GM18499 (cell line): ENCODE measurements around the gene ZSWIM8.
"Not testable (repeated sequence)": the region's sequence is repeated elsewhere in the genome, so short reads cannot be mapped to it uniquely, and the experiment has no call there.

ENCODE experiments used
- ATAC-seq: cut with Tn5 transposase; IDR thresholded peaks from one replicate; pipeline ENCODE4 v1.9.1; 2021; ENCODE audit warnings: moderate number of reproducible peaks; ENCODE audit not compliant: insufficient read depth, unreplicated experiment

ZSWIM8 gene

DNA sequence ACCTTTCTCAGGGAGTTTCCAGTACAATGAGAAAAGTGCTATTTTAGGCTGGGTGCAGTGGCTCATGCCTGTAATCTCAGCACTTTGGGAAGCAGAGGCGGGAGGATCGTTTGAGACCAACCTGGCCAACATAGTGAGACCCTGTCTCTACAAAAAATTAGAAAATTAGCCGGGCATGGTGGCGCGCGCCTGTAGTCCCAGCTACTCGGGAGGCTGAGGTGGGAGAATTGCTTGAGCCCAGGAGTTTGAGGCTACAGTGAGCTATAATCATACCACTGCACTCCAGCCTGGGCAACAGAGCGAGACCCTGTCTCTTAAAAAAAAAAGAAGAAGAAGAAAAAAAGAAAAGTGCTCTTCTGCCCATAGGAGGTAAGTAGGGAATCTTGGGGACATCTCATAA is 10.6 kb downstream of the ZSWIM8 start:
- not testable (repeated sequence) for ATAC-seq

DNA sequence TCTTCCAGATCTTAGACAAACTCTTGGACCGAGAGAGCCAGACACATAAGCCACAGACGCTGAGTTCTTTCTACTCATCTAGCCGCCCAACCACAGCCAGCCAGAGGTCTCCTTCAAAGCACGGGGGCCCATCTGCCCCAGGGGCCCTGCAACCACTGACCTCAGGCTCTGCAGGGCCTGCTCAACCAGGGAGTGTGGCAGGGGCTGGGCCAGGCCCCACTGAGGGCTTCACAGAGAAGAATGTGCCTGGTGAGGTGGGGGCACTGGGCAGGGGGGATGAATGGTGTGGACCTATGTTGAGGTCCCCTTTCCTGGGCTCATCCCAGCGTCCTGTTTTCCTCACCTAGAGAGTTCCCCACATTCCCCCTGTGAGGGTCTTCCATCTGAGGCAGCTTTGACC is 11.4 kb downstream of the ZSWIM8 start:
- no peak for ATAC-seq

DNA sequence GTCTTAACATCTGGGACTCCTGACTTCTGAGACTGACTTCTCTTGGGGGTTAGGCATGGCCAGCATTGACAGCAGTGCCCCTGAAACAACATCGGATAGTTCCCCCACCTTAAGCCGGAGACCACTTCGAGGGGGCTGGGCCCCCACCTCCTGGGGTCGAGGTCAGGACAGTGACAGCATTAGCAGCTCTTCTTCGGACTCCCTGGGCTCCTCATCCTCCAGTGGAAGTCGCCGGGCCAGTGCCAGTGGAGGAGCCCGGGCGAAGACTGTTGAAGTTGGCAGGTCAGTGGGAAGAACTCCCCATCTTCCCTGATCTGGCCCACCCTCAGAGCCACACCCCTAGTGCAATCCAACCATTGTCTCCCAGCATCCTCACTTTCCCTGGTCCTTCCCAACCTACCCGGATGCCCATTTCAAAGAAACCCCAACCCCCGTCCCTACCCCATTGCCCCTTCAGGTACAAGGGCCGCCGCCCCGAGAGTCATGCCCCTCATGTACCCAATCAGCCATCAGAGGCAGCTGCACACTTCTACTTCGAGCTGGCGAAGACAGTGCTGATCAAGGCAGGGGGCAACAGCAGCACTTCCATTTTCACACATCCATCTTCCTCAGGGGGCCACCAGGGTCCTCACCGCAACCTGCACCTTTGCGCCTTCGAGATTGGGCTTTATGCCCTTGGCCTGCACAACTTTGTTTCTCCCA is 12.1 kb downstream of the ZSWIM8 start:
- ATAC-seq = no peak

DNA sequence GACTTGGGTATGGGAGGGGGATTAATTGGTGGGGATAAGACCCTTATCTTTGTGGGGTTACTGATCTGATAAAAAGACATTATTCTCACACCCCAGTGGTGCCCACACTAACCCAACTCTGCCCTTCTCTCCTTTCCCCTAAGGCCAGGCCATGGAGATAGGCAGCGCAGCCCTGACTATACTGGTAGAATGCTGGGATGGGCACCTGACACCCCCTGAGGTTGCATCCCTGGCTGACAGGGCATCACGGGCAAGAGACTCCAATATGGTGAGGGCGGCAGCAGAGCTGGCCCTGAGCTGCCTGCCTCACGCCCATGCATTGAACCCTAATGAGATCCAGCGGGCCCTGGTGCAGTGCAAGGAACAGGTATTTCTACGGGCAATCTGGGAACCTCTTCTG is 12.7 kb downstream of the ZSWIM8 start:
- no peak for ATAC-seq

DNA sequence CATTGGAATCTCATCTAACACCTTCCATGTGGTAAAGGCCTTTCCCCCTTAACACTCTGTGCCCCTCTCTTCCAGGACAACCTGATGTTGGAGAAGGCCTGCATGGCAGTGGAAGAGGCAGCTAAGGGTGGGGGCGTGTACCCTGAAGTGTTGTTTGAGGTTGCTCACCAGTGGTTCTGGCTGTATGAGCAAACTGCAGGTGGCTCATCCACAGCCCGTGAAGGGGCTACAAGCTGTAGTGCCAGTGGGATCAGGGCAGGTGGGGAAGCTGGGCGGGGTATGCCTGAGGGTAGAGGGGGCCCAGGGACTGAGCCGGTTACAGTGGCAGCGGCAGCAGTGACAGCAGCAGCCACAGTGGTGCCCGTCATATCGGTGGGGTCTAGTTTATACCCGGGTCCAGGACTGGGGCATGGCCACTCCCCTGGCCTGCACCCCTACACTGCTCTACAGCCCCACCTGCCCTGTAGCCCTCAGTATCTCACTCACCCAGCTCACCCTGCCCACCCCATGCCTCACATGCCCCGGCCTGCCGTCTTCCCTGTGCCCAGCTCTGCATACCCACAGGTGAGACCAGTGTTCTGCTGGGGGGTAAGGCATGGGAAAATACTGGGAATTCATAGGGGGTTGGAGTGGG is 13.6 kb downstream of the ZSWIM8 start:
- no peak for ATAC-seq

DNA sequence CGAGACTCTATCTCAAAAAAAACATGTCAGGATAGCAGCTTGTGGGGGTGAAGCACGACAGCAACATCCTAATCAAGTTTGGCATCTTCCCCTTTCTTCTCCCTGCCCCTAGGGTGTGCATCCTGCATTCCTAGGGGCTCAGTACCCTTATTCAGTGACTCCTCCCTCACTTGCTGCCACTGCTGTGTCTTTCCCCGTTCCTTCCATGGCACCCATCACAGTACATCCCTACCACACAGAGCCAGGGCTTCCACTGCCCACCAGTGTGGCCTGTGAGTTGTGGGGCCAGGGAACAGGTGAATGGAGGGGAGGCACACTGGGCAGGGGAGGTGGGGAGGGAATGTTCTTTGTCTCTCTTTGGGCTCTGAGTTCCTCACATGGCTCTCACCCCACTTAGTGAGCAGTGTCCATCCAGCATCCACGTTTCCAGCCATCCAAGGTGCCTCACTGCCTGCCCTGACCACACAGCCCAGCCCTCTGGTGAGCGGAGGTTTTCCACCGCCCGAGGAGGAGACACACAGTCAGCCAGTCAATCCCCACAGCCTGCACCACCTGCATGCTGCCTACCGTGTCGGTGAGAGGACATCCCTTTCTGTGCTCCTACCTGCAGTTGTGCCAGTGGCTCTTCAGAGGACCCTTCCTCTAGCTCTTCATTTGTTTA is 14.6 kb downstream of the ZSWIM8 start:
- no peak for ATAC-seq

DNA sequence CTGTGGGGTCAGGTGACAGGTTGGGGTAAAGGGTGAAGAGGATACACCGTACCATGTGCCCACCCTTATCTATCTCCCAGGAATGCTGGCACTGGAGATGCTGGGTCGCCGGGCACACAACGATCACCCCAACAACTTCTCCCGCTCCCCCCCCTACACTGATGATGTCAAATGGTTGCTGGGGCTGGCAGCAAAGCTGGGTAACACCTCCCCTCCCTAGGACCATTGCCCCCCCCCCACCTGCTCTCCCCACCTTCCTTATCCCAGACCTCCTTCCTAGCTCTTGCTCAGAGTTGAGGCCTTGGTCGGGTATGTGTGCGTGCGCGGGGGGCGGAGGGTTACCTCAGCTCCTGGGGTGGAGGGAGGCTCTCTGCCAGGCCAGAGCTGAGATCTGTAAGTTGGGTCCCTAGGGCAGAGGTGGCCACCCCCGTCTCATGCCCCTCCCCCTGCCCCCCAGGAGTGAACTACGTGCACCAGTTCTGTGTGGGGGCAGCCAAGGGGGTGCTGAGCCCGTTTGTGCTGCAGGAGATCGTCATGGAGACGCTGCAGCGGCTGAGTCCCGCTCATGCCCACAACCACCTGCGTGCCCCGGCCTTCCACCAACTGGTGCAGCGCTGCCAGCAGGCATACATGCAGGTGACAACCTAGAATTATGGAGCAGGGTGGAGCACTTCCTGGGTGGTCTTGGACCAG is 15.3 kb downstream of the ZSWIM8 start:
- ATAC-seq = no peak

DNA sequence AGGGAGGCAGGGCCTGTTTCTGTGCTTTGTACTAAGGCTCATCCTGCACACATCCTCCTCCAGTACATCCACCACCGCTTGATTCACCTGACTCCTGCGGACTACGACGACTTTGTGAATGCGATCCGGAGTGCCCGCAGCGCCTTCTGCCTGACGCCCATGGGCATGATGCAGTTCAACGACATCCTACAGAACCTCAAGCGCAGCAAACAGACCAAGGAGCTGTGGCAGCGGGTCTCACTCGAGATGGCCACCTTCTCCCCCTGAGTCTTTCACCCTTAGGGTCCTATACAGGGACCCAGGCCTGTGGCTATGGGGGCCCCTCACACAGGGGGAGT is 15.8 kb downstream of the ZSWIM8 start:
- no peak for ATAC-seq

DNA sequence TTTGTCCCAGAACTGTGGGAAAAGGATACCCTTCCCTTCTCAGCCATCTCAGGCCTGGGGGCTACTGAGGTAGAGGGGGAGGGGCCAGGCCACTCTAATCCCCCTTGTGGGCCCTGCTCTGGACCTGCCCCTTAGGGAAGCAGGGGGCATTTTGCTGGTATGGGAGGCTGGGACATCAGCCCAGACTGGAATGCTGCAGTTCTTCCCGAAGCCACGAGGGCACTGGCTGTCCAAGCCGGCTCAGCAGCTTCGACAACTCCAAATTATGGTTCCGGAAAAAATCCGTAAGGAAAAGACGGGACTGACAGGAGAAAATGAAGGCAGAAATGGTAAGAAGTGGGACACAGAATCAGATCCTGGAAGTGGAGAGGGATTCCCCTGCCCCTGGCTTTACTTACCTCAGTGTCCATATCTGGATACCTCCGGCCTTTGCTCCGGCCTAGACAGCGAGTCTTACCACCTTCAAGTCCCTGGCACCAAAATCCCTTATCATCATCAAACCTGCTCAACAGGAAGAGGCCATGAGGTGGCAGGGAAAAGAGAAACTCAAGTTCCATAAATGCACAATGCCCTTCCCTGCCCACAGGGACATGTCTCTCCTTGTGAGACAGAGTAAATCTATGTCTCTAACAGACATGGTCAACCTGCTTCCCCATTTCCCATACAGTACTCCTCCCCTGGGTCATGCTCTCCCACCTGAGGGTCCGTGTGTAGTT is 17.0 kb downstream of the ZSWIM8 start:
- ATAC-seq = no peak

DNA sequence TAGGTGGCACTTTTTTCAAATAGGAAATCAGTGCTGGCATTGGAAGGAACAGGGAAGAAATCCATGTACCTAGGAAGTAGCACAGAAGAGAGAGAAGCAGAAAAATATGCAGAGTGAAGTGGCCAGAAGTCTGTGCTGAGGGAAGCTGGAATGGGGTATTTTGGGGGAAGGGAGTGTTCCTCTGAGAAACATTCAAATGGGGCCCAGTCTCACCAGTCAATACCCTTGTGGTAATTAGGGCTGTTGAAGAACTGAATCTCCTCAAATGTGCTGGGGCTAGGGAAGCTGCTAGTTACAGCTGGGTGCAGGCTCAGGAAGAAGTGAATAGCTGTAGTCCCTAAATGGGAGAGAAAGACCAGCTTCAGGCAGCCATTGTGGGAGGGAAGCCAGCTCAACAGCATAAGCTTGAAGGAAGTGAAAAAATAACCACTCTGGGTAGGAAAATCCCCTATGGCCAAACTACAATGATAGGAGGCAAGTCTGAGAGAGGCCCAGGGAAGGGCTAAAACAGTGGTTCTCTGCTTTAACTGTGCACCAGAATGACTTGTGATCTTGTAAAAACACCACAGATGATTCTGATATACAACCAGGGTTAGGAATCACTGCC is 18.4 kb downstream of the ZSWIM8 start:
- no peak for ATAC-seq

DNA sequence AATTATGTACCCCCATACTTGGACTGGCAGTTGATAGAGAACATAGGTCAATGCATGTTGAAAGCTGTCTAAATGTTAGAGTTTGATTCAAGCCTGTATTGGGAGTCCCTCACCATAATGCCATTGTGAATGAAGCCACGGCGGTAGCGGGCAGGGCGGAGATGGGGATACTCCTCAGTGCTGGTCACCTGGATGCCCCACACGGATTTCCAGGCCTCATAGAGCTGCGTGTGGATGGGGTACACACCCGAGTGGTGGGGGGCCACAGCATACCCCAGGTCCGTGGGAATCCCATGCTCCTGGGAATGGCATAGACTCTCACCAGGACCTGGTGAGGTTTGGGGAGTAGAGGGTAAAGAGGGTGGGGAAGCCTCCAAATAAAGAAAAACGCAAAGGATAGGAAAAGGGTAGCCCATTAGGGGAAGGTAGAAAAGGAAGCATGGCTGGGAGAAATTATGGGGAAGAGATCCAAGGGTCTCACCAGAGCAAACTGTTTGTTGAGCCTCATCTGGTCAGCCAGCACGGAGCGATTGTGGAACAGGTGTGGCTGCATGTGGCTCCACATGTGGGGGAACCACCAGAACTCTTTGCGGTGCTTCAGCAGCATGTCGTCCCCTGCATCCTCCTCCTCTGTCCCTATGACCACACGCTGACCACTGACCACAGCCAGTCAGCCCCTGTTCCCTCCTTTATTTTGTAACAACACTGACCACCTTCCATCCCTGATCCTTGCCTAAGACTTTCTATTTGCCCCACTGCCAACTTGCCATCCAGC is 21.0 kb downstream of the ZSWIM8 start:
- no peak for ATAC-seq

DNA sequence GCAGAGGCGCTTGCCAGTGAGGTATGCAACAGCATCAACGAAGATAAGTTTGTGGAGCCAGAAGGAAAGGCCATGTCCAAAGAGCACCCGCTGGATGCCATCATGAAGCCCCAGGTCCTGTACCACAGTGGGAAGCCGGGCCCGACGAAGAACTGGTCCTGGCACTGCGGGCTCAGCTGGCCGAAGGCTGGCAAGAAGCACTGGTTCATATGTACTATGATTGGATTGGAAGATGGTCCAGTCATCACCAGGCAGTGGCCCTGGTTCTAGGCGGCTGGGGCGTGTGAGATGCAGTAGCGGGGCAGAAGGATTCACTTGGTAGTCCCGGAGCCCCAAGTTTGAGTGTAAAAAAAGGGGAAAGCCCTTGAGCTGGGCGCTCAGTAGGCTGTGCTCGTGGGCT is 22.1 kb downstream of the ZSWIM8 start:
- ATAC-seq = no peak

DNA sequence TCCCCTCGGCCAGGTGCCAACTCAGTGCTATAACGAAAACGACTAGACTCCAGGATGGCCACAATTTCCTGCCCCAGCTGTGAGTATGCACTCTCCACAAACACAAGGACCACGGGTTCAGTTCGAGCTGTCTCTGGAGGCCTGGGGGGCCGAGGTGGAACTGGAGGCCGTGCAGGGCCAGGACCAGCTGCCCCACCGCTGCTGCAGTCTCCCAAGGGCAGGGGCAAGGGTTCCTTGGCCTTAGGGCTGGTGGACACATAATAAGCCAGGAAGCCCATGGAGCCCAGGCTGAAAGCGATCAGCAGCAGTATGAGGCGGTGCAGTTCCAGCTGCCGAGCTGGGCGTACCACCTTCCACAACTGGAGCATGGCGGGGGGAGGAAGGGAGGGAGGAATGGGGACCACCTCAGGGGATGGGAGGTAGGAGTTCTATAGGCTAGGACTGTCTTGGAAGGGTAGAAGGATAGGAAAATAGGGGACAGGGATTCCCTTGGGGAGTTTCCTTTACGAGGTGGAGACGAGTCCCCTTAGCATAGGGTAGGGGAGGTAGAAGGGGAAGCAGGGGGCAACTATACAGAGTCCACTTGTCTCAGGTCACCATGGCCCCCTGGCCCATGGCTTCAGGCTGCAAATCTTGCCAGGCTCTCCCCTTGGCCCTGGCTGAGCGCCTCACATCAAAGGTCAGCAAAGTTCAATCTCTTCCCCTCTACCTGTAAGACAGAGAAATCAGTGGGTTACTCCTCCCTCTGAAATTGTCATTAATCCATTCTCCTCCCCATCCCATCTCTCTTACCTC is 22.8 kb downstream of the ZSWIM8 start:
- no peak for ATAC-seq

DNA sequence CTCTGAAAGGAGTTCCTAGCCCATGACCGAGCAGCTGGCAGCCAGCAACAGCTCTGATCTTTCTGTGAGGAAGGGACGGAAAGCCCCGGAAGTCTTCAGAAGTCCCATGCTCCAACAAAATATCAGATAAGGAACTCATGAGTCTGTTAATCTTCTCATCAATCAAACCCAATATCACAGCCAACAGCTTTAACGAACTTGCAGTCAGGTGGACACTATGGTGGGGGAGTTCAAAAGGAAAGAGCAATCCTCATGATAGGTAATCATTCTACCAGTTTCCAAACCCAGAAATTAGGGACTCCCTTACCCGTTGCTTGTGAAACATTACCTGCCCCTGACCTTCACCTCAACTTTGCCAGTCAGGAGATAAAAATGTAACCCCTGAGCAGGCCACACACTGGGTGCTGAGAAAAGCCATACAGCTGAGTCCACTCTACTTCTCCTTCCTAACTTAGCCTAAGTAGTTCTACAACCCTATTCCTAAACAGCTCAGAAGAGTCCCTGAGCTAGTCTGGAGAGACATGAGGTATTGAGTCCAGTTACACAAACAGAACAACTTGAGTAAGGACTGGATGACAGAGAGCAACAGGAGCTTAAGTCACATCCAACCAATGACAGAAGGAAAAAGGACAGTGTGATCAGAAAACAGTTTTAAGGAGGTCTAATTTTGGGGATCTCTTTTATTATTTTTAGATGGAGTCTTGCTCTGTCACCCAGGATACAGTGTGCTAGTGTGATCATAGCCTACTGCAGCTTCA is 23.8 kb downstream of the ZSWIM8 start:
- ATAC-seq = no peak

DNA sequence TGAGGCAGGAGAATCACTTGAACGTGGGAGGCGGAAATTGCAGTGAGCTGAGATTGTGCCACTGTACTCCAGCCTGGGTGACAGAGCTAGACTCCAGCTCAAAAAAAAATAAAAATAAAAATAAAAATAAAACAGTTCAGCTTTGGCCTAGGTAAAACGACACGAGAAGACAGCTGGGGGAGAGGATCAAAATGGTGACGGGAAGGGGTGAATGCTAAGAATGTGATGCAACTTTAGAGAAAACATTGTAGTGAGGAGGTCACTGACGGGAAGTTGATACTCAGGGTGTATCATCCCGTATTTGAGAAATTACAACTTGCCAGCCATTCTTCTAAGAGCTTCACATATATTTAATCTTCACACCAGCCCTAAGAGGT is 24.9 kb downstream of the ZSWIM8 start:
- ATAC-seq = no peak

DNA sequence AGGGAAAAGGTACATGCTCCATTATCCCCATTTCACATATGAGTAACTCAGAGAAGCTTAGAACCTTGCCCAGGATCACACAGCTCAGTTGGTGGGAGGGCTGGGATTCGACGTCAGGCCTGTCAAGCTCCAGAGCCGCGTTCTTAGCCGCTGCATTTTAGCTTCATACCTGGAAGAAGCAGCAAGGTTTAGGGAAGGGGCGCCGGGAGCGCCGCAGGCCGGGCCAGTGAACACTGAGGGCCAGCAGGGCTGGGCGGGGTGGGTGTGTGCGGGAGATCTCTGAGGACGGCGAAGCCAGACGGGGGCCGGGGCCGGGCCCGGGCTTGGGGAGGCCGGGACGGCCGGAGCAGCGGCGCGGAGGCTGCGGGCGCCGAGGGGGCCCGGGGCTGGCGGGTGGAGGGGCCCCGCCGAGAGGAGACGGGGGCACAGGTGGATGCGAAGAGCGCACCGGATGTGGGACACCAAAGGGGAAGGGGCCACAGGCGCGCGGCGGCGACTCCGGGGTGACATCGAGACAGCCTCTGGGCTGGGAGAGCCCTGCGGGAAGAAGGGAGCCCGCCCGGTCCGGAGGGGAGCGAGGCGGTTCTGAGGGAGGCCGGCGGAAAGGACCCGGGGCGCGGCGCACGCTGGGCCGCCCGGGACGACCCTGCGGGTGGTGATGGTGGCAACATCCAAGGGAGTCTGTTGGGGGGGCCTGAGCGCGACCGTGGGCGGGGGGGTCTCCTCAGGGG is 25.5 kb downstream of the ZSWIM8 start:
- peak; percentile 20 for ATAC-seq

DNA sequence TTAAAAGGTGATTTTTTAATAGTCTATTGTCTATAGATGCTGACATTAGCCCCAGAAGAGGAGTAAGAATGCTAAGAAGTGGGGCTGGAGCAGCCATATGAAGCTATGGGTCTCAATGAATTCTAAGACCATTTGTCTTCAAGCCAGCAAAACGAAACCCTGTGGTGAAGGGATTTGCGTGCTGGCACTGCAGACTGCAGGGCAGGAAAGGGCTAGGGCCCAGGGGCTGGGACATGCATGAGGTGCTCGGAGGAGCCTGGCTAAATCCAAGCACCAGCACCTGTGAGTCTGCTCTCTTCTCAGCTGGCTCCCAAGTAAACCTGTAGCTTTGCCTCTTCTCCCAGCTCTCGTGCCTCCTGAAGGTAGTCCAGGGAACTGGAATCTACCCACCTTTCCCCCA is 27.3 kb downstream of the ZSWIM8 start:
- no peak for ATAC-seq
